ENCODE measurements around the gene SUSD4.

Gene SUSD4

DNA sequence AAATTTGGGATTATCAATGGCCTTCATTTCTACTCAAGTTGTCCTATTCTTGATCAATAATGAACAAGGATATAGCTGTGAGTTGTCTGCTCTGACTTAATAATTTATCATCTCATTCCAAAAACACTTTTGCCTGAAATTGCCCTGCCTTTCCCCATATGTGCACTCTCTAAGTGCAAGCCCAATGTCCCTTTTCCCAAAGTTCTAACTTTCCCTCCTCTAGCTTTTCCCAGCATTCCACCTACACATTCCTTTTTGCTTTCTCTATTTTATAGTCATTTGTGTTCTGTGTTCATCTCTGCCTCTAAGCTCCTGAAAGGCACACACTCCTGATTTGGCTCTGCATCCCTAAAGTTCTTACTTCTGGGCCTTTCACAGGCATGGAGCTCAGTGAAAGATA lies 34.7 kb downstream of the SUSD4 start:
- DNase-seq (ENCODE audit: low read depth): no peak

- no peak for DNase-seq (ENCODE audit: low read depth)
Observed at GRCh38 chr1:223328566-223328965, 35.4 kb downstream of the SUSD4 start.

GRCh38 chr1:223326776-223327175 lies 37.2 kb downstream of the SUSD4 start:
- no peak for DNase-seq (ENCODE audit: low read depth)

- DNase-seq (ENCODE audit: low read depth): no peak
Observed at GRCh38 chr1:223323491-223324484, 40.2 kb downstream of the SUSD4 start.

- no peak for DNase-seq (ENCODE audit: low read depth)
Observed at GRCh38 chr1:223322868-223323267, 41.1 kb downstream of the SUSD4 start.

DNA sequence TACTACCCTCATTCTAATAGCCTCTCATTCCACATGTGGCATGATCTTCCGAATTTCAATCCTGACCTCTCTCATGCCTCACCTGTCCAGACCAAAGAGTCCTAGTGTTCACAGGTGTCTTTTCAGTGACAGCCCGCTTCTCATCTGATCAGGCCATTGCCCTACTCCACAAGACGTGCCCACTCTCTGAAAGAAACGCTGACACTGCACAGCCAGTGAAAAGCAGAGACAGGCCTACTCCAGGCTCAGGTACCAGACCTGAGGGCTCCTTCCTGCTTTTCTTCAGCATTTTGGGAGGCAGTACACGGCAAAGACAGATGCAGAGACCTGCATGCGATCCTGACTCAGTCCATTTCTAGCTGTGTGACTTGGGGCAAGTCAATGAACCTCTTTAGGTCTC lies 43.0 kb downstream of the SUSD4 start:
- no peak for DNase-seq (ENCODE audit: low read depth)

DNA sequence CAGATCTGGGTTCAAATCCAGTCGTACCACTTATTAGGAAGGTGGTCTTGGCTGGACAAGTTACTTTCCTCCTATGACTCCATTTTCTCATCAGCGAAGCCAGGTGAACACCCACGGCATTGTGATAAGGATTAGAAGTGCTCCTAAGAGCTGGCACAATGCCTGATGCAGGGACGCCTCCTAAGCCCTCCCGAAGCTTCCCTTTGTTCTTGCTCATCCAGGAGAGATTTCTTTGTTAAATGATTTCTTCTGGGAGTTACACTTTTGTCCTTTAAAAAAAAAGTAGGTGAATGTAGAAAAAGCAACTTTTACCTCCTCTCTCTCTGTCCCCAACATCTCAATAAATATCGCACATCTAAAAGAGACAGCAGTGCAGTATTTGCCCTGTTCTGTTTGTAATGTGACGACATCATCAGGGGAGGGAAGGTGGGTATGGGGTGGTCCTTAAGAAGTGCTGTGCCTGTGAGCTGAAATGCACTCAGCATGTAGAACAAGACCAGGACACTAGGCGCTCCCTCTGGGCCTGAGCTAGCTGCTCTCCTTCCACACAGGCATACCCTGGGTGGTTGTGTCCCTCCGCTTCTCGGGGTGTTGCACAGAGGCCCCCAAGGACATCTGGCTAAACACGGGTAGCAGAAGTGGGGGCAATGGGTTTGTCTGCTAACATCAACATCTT lies 43.9 kb downstream of the SUSD4 start:
- DNase-seq (ENCODE audit: low read depth): no peak

- no peak for DNase-seq (ENCODE audit: low read depth)
Observed at GRCh38 chr1:223319398-223319797, 44.6 kb downstream of the SUSD4 start.

DNA sequence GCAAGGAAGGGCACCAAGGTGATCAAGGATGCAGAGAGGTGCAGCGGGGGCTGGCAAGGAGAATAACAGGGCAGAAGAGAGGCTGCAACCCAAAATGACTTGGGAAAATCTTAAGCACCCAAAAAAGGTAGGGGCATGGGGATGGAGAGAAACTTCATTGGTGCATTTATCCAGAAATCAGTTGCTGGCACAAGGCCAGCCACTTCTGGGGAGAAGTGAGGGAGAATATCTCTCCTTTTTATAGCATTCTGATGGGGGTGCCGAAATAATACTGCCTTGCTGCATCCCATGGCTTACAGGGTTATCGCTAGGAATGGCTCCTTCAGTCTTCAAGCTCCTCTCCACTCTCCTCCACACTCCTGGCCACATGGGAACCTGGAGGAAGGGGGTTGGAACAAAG lies 47.9 kb downstream of the SUSD4 start:
- no peak for DNase-seq (ENCODE audit: low read depth)

DNA sequence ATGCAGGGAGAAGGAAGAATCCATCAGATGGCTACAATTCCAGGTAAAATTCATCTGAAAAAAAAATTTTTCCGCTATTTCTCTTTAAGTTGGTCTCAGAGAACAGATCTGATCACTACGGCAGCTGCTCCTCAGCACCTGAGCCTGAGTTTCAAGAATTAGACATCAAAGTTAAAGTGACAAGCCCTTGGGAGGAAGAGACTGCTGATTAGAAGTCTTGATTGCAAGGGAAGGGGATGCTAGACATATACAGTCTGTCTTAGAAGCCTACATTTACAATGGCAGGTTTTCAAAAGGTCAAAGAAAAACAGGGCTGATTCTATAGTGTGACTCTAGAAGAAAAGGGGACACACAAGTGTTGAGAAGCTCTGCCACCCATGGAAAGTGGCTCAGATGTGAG lies 48.3 kb downstream of the SUSD4 start:
- no peak for DNase-seq (ENCODE audit: low read depth)

GRCh38 chr1:223313415-223313754 lies 50.6 kb downstream of the SUSD4 start:
- no peak for DNase-seq (ENCODE audit: low read depth)

DNA sequence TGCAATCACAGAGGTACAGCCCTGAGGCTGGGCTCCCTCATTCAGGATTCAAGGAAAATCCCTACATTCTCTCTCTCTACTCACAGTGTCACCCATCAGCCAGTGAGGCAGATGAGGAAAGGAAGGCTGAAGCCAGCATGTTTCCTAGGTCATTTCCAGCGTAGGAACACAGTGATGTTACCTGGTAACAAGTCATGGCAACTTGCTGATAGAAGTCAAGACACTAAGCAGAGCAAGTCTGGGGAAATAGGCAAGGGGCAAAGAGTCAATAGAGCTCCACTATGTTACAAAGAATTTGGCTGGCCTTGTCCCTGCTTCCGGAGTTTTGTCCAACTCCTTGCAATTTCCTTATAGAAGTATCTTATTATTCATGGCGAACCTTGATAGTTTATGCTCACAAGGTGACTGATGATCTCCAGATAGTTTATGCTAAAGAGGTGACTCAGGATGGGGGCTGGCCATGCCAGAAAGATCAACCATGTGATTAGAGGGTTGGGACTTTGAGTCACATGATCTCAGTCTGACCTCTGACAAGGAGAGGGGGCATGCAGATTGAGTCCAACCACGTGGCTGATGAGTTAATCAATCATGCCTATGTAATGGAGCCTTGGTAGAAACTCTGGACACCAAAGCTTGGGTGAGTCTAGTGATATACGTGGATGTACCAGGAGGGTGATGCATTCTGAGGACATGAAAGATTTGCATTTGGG lies 51.1 kb downstream of the SUSD4 start:
- no peak for DNase-seq (ENCODE audit: low read depth)

DNA sequence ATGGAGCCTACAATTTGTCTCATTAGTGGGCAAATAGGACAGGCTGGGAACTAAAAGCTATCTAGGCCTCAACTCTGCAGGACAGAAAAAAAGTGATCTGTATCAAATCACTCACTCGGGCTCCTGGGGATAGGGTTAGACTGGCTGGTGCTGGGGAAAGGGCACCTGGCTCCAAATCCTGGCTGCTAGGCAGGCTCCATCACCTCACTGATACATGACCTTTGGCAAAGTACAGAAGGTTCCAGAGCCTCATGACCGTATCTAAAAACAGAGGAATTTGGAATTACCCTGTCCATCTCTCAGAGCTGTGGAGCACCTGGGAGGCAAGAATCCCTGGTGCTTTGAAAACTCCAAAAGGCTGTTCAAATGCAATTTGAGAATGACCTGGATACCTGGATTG lies 51.7 kb downstream of the SUSD4 start:
- no peak for DNase-seq (ENCODE audit: low read depth)

GRCh38 chr1:223311826-223312225 lies 52.1 kb downstream of the SUSD4 start:
- DNase-seq (ENCODE audit: low read depth): no peak

GRCh38 chr1:223308136-223308535 lies 55.8 kb downstream of the SUSD4 start:
- no peak for DNase-seq (ENCODE audit: low read depth)

DNA sequence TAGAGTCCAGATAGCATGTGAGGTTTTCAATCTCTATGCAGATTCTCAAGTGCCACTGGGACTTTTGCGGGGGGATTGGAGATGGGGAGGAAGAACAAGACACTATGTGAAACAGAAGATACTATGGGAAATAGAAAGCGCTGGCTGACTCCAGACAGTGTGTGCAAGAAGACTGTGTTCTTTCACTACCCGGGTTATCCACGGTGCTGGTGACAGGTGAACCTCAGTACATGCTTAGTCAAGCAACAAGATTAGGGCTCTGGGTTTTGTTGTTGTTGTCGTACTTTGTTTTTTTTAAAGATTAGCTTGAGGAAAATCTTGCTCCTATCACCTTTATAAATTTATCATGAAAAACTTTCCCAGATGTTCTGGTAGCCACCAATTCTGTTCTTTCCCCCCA lies 56.4 kb downstream of the SUSD4 start:
- no peak for DNase-seq (ENCODE audit: low read depth)

DNA sequence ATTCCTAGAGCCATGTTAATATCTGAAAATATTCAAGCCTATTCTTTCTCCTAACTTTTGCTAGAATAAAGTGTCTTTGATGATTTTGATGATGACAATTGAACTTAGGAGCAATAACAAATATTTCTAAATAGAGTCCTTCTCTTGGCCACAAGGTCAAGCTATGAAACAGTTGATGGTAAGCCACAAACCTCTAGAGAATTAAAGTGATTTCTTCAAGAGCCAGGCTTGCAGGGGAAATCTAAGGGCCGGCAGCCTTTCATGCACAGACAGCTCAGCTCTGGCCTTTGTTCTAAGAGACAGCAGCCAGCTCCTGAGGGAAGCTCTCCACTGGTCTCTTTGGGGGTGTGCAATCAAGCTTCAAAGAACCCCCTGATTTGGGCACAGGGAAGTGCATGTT lies 59.0 kb downstream of the SUSD4 start:
- no peak for DNase-seq (ENCODE audit: low read depth)

- DNase-seq (ENCODE audit: low read depth): no peak
Observed at GRCh38 chr1:223301371-223301770, 62.6 kb downstream of the SUSD4 start.

DNA sequence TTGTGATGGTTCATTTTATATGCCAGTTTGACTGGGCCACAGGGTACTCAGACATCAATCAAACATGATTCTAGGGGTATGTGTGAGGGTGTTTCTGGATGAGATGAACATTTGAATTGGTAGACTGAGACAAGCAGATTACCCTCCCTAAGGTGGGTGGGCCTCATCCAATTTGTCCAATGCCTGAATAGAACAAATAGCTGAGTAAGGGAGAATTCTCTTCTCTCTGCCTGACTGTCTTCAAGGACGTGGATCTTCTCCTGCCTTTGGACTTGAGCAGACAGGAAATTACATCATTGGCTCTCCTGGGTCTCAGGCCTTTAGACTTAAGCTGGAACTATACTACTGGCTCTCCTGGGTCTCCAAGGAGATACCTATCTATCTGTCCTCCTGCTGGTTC lies 64.4 kb downstream of the SUSD4 start:
- DNase-seq (ENCODE audit: low read depth): no peak

- DNase-seq (ENCODE audit: low read depth): no peak
Observed at GRCh38 chr1:223298701-223299100, 65.3 kb downstream of the SUSD4 start.

- no peak for DNase-seq (ENCODE audit: low read depth)
Observed at GRCh38 chr1:223297800-223298199, 66.2 kb downstream of the SUSD4 start.

GRCh38 chr1:223291796-223292195 lies 72.2 kb downstream of the SUSD4 start:
- no peak for DNase-seq (ENCODE audit: low read depth)

DNA sequence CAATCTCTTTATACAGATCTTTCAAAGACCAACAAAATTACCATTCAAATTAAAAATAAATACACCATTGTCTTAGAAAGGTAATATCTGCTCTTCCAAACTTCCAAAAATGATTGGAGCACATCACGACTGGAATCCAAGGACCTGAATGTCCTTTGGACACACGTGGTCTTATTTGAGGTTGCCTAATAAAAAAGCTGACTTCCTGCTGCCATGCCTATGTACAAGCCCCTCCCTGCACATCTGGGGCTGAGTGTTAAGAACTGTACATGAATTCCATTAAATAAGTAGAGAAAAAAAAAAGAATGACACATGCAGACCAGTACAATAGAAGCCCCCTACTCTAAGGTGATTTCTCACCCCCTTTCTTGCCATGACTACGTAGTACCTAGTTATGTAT lies 73.6 kb downstream of the SUSD4 start:
- no peak for DNase-seq (ENCODE audit: low read depth)

Data from activated gamma-delta T cell treated with anti-CD3 and anti-CD28 coated beads, Interleukin-2, amount 50 U/mL, for 16 hours (primary cell).